ELF-1 (cell line): ENCODE results near the gene GARIN5B.
A peak's percentile ranks its signal among the peaks of the same experiment; 100 is the strongest.
"Not testable (repeated sequence)": the region's sequence is repeated elsewhere in the genome, so short reads cannot be mapped to it uniquely, and the experiment has no call there.

Experiments used
- DNase-seq: peaks from one replicate; pipeline ENCODE4 v3.0.0-alpha.2; 2016; ENCODE audit warnings: low read depth, low spot score

GARIN5B gene

DNA sequence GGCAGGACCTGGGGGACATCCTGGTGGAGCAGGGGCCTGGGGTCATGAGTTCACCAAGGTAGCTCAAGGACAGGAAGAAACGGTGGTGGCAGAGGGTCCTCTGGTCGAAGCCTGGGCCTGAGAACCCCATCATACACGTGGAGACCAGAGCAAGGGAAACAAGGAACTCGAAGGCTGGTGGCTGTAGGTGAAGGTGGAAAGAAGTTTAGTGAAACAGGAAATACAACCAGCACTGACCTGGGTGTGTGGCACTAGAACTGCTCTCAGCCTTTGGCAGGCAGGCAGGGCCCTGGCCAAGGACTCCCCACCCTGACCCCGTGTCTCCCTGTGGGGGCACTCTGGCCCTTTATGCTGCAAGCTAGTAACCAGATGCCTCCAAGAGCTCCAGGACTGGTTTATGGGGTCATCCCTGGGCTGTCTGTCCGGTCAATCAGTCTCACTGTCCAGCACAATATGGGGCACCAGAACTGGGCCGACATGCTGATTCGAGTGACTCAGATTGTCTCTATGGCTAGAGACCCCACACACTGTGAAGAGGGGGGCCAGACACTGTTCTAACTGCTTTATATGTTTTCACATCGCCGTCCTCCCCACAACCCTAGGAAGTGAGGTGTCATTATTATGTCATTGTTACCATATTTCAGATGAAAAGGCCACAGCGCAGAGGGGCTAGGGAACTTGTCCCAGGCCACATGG lies 12.3 kb downstream of the GARIN5B start:
- no peak for DNase-seq

DNA sequence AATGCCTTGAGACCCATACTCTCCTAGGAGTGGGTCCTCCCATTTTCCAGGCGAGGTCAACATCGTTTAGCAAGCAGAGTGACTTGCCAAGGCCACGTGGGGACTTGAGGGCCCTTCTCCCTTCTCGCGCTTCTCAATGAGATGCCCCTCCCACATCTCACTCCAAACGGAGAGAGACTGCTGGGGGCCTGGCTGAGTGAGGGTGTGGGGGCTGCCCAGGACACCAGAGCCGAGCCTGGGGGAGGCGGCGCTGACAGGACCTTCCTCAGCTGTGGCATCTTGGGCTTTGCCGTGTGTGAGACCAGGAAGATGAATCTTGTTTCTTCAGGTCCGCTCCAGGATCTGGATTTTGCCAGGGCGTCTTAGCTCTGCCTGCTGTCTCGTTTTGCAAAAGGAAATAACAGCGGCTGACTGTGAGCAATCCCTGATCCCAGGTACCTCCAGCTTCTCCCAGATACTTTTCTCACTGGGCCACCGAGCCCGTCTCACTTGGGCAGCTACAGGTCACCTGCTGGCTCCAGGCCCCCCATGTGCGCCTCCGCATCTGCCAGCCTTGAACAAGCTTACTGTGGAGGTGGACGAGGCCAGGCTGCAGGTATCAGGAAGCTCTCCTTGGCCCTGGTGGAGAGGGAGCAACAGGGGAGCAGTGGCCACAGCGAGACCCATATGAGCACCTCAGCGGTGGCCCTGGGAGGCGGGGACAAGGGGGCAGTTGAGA lies 14.6 kb downstream of the GARIN5B start:
- peak; percentile 69 for DNase-seq

DNA sequence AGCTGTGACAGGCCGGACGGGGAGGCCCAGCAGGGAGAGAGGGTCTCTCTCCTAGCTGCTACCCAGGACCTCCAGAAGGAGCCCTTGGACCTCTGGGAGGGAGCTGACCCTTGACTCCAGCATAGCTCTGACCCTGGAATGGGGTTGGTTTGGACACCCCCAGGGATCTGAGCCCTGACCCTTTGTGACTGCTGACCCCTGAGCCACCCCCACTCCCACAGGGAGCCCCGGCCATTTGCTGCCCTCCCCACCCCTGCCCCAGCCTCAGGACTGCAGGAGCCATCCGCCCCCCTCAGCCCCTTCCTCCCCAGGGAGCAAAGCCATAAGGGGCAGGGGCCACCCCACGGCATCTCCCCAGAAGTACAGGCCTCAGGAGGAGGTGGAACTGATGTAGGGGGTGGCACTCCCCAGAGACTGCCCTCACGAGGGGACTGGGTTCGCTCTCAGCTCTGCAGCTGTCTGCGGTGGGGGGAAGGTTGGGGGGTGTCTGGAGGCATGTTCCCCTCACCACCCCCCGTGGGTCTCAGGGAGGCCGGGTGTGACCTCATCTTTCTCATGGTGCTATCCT lies 15.5 kb downstream of the GARIN5B start:
- no peak for DNase-seq

DNA sequence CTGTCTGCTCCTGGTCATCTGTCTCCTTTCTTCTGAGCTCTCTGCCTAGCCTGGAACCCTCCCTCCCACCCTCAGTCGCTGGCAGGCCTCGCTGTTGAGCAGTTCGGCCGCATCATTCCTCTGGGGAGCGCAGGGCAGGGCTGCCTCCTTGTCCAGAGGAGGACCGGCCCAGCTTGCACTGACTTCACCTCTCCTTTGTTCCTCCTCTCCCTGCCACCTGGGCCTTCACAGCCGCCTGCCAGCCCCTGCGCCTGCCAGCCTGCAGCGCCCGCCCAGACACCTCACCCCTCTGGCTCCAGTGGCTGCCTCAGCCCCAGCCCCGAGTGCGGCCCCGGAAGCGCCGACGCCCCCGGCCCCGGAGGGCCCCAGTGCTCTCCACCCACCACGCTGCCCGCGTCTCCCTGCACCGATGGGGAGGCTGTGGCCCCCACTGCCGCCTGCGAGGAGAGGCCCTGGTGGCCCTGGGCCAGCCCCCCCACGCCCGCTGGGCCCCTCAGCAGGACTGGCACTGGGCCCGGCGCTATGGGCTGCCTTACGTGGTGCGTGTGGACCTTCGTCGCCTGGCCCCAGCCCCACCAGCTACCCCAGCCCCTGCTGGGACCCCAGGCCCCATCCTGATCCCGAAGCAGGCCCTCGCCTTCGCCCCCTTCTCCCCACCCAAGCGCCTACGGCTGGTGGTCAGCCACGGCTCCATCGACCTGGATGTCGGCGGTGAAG lies 16.2 kb downstream of the GARIN5B start:
- DNase-seq: no peak

DNA sequence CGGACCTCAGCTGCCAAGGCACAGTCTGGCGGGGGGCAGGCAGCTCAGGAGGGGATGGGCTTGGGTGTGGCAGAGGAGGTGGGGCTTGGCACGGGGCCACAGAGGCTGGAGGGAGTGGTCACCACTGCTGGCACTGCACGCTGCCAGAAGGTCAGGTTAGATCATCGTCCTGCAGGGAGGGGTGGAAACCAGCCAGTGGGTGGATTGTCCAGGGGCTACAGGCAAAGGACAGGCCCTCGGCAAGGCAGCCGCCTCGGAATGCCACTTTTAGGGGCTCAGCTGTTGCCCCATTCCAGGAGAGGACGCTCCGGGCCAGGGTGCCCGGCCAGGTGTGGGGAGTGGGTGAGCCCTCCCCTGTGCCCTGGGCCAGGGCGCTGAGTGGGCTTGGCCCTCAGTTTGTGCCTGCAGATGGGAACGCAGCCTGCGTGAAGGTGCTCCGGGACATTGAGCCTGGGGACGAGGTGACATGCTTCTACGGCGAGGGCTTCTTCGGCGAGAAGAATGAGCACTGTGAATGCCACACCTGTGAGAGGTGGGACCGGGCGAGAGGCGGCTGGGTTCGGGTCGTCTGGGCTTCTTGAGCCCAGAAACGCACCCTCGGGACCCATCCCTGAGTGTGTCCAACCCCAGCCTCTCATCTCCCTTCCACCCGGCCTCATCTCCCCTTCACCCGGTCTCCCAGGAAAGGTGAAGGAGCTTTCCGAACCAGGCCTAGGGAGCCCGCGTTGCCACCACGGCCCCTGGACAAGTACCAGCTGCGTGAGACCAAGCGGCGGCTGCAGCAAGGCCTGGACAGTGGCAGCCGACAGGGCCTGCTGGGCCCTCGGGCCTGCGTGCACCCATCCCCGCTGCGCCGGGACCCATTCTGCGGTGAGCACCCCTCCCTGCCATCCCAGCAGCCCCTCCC lies 17.0 kb downstream of the GARIN5B start:
- no peak for DNase-seq

DNA sequence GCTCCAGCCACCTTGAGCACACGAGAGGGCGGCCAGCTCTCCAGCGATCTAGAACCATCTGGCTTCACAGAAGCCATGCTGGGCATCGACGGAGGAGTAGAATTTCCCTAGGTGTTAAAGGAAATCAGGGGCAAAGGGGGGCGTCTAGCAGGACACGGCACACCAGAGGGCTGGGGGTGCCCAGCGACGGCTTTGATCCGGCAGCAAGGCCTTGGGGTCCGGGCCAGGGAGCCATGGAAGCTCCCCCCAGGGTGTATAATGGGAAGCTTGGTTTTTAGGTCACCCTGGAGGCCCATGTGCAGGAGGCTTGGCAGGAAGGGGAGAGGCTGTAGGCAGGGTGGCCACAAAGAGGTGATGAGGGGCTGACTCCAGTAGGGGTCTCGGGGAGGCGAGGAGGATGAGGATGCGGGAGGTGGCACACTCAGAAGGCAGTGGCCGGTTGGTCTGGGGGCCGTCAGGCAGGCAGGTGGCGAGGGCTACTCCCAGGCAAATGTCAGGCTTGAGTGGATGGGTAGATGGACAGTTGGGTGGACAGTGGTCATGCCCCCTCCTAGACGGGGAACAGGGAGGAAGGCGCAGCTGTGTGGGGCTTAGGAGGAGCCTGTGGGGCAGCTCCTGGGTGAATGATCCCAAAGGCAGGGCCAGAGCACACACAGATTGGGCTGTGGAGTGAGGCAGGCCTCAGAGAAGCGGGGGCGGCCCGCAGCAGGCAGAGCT lies 17.8 kb downstream of the GARIN5B start:
- no peak for DNase-seq

DNA sequence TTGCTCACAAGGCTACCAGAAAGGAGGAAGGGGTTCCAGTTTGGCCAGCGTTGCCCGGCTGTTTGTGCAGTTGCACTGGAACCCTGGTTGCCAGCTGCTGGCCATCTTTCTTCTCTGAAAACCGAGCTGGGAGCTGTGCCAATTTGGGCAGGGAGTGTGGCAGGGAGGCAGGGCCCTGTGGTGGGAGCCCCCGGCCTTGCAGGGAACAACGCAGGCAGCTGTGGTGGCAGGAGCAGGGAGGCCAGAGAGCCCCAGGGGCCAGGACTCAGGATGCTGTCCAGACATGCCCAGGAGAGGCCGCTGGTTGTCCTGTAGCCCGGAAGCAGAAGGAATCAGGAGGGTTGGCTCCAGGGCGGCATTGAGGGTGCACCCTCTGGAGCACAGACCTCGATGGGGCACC lies 18.6 kb downstream of the GARIN5B start:
- DNase-seq: peak; percentile 30

DNA sequence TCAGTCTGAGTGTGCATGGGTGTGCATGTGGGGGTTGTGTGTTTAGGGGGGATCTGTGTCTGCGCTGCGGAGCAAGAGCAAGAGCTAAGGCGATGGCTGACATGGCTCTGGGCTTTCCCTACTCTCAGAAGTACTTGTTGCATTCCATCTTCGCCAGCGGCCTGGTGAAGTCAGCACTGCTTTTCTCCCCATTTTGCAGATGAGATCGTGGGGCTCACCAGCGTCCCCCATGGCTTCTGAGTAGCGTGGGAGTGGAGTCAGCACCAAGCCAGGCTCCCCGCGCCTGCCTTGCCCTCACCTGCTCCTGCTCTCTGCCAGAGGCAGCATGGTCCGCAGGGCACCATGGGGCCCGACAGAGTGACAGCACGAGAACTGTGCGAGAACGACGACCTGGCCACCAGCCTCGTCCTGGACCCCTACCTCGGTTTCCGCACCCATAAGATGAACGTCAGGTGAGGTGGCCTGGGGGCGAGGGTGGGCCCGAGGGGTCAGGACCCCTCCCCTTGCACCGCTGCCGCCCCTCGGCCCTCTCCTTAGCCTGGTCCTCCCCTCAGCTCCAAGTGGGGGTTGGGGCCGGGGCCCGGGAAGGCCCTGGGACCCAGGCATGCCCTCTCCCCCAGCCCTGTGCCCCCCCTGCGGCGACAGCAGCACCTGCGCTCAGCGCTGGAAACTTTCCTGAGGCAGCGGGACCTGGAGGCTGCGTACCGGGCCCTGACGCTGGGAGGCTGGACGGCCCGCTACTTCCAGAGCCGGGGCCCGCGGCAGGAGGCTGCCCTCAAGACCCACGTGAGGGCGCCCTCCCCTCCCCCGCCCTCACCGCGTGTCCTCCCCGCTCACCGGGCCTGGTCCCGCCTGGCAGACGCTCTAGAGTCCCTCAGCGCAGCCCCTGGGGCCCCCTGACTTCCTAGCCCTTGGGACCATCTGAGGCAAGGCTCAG lies 21.2 kb downstream of the GARIN5B start:
- no peak for DNase-seq

DNA sequence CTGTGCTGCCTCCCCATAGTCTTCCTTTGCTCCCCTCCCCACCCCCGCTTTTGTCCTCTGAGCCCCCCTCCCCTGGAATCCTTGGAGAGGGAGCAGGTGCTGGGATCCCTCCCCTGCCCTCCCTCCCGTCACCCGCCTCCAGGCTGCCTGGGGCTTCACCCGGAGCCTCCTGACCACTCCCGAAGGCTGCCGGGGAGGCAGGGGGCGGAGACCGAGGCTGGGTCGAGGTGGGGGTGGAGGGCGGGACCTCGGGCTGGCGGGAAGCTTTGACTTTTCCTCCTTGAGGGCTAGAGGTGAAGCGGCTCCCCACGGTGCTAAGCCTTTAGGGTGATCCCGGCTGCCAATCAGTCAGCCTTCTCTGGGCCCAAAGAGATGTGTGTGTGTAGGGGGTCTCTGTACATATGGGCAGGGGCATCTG lies 21.9 kb downstream of the GARIN5B start:
- DNase-seq: peak; percentile 67

DNA sequence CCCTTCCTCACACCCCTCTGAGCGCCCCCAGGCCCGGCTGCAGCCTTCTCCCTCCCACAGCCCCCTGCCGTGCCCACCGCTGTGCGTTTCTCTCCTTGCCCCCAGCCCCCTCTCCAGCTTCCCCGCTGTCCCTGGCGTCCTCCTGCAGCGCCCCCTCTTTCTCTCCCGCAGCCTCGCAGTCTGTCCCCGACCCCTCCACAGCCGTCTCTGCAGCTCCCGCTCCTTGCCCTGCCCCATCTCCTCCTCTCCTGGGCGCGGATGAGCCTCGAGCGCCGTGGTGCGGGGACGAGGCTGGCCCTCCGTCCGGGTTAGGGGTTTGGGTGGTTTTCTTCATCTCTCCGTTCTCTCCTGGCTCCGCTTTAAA lies 22.3 kb downstream of the GARIN5B start:
- DNase-seq: peak; percentile 36

DNA sequence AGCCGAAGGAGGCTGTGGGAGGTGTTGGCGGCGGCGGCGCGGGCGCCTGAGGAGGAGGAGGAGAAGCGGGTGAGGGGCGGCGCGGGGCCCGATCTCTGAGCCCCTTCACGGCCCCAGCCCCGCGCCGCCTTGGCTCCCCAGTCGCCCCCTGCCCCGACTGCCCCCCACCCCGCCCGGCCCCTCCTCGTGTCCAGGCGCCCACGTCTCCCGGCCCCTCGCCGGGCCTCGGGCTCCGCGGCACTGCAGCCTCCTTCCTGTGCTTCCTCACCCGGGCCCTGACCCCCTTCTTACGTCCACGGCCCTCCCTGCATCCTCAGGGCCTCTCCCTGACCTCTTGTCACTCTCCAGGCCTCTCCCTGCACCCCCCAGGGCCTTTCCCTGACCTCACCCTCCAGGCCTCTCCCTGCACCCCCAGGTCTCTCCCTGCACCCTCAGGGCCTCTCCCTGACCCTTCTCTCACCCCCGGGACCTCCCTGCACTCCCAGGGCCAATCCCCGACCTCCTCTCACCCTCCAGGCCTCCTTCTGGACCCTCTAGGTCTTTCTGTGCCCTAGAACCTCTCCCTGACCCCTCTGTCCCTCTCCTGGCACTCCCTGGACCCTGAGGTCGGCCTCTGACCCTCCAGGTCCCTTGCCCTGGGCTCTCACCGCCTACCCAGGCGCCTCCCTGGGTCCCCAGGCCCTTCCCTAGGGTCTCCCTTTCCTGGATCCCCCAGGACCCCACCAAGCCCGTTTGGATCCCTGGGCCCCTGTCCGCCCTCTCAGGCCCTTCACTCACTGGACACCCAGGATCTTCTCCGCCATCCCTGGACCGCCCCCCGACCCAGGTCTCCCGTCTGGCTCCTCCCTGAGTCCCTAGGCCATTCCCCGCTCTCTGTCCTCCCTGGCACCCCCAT lies 22.9 kb downstream of the GARIN5B start:
- peak; percentile 47 for DNase-seq

DNA sequence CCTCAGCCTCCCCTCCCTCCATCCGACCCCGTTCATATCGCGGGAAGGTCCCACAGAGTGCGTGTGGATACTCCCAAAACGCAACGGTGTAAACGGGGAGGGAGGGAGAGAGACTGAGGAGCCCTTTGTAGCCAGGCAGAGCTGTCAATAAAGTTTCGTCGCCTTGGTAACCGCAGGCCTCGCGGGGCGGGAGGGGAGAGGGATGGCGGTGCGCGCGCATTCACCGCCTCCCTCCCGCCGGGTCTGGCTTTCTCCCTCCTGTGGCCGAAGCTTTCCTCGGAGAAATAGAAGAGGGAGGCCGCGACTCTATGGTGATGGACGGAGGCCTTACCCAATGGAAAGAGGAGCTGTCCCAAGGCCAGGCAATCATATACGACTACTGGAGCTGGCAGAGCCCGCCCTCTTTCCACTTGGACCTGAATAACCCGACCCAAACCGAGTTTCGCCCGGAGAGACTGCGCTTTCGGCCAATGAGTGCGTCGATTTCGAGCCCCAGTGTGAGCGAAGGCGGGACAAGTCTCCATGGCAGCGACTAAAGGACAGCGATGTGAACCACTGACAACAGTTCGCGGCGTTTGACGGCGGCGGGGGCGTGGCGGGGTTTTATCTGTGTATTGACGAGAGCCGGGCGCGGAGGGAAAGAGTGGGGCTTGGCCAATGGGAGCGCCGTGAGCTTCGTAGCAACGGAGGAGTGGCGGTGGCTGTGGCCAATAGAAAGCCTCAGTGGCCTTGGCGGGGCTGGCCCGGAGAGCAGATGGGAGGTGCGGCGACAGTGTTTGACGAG lies 23.8 kb downstream of the GARIN5B start, which contains the start of gene KMT5C:
KMT5C (plus strand) TSS at position 772 of the 784 bp plus-strand sequence. CDS start 2,061 bp downstream, outside the sequence.
- DNase-seq: peak; percentile 100

DNA sequence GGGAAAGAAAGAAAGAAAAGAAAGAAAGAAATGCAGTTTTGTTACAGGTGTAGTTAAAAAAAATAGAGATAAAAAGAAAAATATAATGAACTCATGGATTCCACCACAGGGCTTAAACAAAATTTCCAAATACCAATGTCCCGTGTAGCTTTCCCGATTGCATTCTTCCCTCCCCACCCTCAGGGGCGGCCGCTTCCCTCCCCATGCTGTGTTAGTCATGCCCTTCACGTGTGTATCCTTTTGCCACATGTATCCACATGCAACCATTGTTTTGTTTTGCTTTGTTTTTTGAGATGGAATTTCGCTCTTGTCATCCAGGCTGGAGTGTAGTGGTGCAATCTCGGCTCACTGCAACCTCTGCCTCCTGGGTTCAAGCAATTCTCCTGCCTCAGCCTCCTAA lies 27.0 kb downstream of the GARIN5B start:
- no peak for DNase-seq

DNA sequence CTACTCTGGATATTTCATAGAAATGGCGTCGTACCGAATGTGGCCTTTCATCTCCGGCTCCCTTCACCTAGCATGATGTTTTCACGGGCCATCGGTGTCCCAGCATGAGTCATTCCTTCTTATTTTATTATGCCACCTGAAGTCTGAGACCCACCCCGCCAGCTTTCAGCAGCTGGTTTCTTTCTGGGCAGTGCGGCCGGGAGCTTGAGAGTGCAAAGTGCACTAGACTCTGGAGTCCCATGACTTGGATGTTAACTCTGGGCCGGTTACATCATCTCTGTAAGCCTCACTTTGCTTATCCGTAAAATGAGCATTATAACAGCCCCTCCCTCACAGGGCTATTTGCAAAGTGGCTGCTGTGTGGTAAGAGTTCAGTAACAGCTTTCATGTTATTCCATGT lies 29.2 kb downstream of the GARIN5B start:
- no peak for DNase-seq

DNA sequence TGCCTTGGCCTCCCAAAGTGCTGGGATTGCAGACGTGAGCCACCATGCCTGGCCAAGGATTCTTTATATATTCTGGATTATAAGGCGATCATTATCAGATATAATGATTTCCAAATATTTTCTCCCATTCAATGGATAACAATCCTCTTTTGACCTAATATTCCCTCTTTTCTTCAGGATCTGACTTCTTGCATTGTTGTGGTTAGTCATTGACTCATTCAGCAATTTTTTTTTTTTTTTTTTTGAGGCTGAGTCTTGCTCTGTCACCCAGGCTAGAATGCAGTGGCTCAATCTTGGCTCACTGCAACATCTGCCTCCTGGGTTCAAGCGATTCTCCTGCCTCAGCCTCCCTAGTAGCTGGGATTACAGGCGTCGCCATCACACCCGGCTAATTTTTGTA lies 33.3 kb downstream of the GARIN5B start:
- not testable (repeated sequence) for DNase-seq

DNA sequence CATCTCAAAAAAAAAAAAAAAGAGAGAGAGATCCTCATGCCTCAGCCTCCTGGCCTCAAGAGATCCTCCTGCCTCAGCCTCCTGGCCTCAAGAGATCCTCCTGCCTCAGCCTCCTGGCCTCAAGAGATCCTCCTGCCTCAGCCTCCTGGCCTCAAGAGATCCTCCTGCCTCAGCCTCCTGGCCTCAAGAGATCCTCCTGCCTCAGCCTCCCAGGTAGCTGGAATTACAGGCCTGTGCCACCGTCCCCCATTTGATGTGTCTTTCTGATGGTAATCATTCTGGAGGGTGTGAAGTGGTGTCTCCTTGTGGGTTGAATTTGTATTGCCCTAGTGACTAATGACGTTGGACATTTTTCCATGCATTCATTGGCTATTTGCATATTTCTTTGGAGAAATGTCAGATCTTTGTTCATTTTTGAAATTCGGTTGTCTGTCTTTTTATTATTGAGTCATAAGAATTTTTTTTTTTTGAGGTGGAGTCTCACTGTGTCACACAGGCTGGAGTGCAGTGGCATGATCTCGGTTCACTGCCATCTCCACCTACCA lies 34.2 kb downstream of the GARIN5B start:
- not testable (repeated sequence) for DNase-seq

DNA sequence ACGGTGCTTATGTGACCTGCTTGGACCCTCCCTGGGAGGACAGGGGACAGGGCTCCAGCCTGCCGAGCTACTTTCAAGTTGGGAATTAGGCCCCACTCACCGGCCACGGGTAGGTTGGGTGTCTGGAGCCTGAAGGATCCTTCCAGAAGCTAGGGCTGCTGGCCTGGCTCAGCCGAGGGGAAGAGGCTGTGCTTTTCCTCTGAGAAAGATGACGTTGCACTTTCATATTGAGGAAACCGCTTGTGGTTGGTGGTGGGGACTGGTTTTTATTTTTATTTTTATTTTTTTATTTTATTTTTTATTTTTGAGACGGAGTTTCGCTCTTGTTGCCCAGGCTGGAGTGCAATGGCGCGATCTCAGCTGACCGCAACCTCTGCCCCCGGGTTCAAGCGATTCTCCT lies 37.9 kb downstream of the GARIN5B start, which contains the start of gene TMEM150B:
TMEM150B (minus strand) TSS at position 170 of the 400 bp plus-strand sequence. CDS start 4,305 bp downstream, outside the sequence.
- DNase-seq: no peak
